Measurements from ENCODE around the gene SNORC. TPM values are rescaled to one million over a fixed set of nuclear protein-coding genes. Genes with fewer than 3 reads are reported as not detected.

SNORC gene
- total and polyA plus RNA-seq, 2 donors (not counting 1 experiment from before 2014, with no cell fraction given) = 0.91 to 0.94 TPM

GRCh38 chr2:232893834-232894233, 23.8 kb downstream of the SNORC start:
- Histone ChIP-seq H4K20me1 (ENCODE audit: control insufficient read depth, insufficient read depth, low read length, poor library complexity, severe bottlenecking) (no peaks in the 10 kb centered on the region), H3K9ac (ENCODE audit: low read length) (no peak overlapping the region), H3K4me3 (ENCODE audit: control extremely low read depth in 1 of 5, extremely low read depth in 1 of 5, insufficient read depth in 1 of 5, low read depth in 2 of 5, low read length in 4 of 5) (no peak overlapping the region), H3K27ac (ENCODE audit: low read length in 2 of 2) (no peak overlapping the region), H3K9me3 (ENCODE audit: control extremely low read depth in 1 of 3, control insufficient read depth in 2 of 3, insufficient read depth in 1 of 3, low read length in 2 of 3) (no peaks in the 10 kb centered on the region), H3K4me1 (ENCODE audit: control insufficient read depth in 2 of 2, insufficient read depth in 2 of 2, low read length in 2 of 2) (no peaks in the 10 kb centered on the region), H3K4me2 (replicated peaks; ENCODE audit: low read depth, low read length, poor library complexity, severe bottlenecking) (no peak overlapping the region), H3K36me3 (replicated peaks in 1 of 2; ENCODE audit: control extremely low read depth in 1 of 2, control insufficient read depth in 1 of 2, extremely low read depth in 1 of 2, insufficient read depth in 2 of 2, low read length in 1 of 2) (no peaks in the 10 kb centered on the region), H3K79me2 (ENCODE audit: control insufficient read depth, insufficient read depth, low read length) (no peaks in the 10 kb centered on the region), H2AFZ (ENCODE audit: insufficient read depth, low read depth, low read length, poor library complexity, severe bottlenecking) (no peak overlapping the region), H3K27me3 (replicated peaks in 1 of 4; ENCODE audit: control extremely low read depth in 1 of 4, control insufficient read depth in 3 of 4, insufficient read depth in 4 of 4, low read length in 3 of 4) (peaks cover 0 to 10% (median 0%) of the 10 kb centered on the region in 4 experiments)
- DNase-seq (no peak), ATAC-seq (ENCODE audit: low read depth) (no peak)
- no peak for TF ChIP-seq EZH2 (IDR thresholded peaks at IDR 0.05; ENCODE audit: borderline replicate concordance, insufficient read depth, low read depth, low read length, poor library complexity, severe bottlenecking)
- no peak for TF ChIP-seq CTCF (IDR thresholded peaks at IDR 0.05)
- H3K27me3 Mint-ChIP-seq = peaks cover 27% of the 10 kb centered on the region
- H3K4me3 Mint-ChIP-seq = no peak overlapping the region
- H3K9me3 Mint-ChIP-seq (ENCODE audit: insufficient read depth) = no peaks in the 10 kb centered on the region
- CTCF ChIA-PET = no interaction called here
- H3K27ac Mint-ChIP-seq = no peak overlapping the region
- no peaks in the 10 kb centered on the region for H3K4me1 Mint-ChIP-seq
- POLR2A ChIA-PET = no interaction called here
- intact Hi-C loops (cut with micrococcal nuclease) = no loop called here
- over 99% methylated on average over 8 of the region's 8 CpGs for WGBS (ENCODE audit: insufficient coverage)

GRCh38 chr2:232894251-232894650, 24.2 kb downstream of the SNORC start:
- no peak overlapping the region for H3K4me3 Mint-ChIP-seq
- H3K9me3 ChIP-seq (ENCODE audit: control extremely low read depth in 1 of 3, control insufficient read depth in 2 of 3, insufficient read depth in 1 of 3, low read length in 2 of 3) = no peaks in the 10 kb centered on the region
- no peak overlapping the region for H3K9ac ChIP-seq (ENCODE audit: low read length)
- H3K27ac Mint-ChIP-seq = no peak overlapping the region
- WGBS (ENCODE audit: insufficient coverage) = 97% methylated on average over 5 of the region's 9 CpGs
- H2AFZ ChIP-seq (ENCODE audit: insufficient read depth, low read depth, low read length, poor library complexity, severe bottlenecking) = no peak overlapping the region
- H3K79me2 ChIP-seq (ENCODE audit: control insufficient read depth, insufficient read depth, low read length) = no peaks in the 10 kb centered on the region
- no peak overlapping the region for H3K4me2 ChIP-seq (replicated peaks; ENCODE audit: low read depth, low read length, poor library complexity, severe bottlenecking)
- H3K9me3 Mint-ChIP-seq (ENCODE audit: insufficient read depth) = no peaks in the 10 kb centered on the region
- H3K27ac ChIP-seq (ENCODE audit: low read length in 2 of 2) = no peak overlapping the region
- DNase-seq (no peak), ATAC-seq (ENCODE audit: low read depth) (no peak)
- CTCF ChIA-PET = no interaction called here
- POLR2A ChIA-PET = no interaction called here
- H3K4me1 ChIP-seq (ENCODE audit: control insufficient read depth in 2 of 2, insufficient read depth in 2 of 2, low read length in 2 of 2) = no peaks in the 10 kb centered on the region
- peaks cover 27% of the 10 kb centered on the region for H3K27me3 Mint-ChIP-seq
- no peak for TF ChIP-seq CTCF (IDR thresholded peaks at IDR 0.05)
- no peak for TF ChIP-seq EZH2 (IDR thresholded peaks at IDR 0.05; ENCODE audit: borderline replicate concordance, insufficient read depth, low read depth, low read length, poor library complexity, severe bottlenecking)
- no peaks in the 10 kb centered on the region for H4K20me1 ChIP-seq (ENCODE audit: control insufficient read depth, insufficient read depth, low read length, poor library complexity, severe bottlenecking)
- no peaks in the 10 kb centered on the region for H3K36me3 ChIP-seq (replicated peaks in 1 of 2; ENCODE audit: control extremely low read depth in 1 of 2, control insufficient read depth in 1 of 2, extremely low read depth in 1 of 2, insufficient read depth in 2 of 2, low read length in 1 of 2)
- no peak overlapping the region for H3K4me3 ChIP-seq (ENCODE audit: control extremely low read depth in 1 of 5, extremely low read depth in 1 of 5, insufficient read depth in 1 of 5, low read depth in 2 of 5, low read length in 4 of 5)
- H3K4me1 Mint-ChIP-seq = no peaks in the 10 kb centered on the region
- H3K27me3 ChIP-seq (replicated peaks in 1 of 4; ENCODE audit: control extremely low read depth in 1 of 4, control insufficient read depth in 3 of 4, insufficient read depth in 4 of 4, low read length in 3 of 4) = peaks cover 0 to 10% (median 0%) of the 10 kb centered on the region in 4 experiments
- intact Hi-C loops (cut with micrococcal nuclease) = no loop called here
